CD4-positive, alpha-beta T cell treated with Interleukin-4 for 1 hour (primary cell): ENCODE measurements around the gene FGGY.

Experiments used
- DNase-seq, 2 donors: peaks; one replicate each; pipeline ENCODE4 v3.0.0-alpha.2; 2020 to 2022

Gene FGGY

DNA sequence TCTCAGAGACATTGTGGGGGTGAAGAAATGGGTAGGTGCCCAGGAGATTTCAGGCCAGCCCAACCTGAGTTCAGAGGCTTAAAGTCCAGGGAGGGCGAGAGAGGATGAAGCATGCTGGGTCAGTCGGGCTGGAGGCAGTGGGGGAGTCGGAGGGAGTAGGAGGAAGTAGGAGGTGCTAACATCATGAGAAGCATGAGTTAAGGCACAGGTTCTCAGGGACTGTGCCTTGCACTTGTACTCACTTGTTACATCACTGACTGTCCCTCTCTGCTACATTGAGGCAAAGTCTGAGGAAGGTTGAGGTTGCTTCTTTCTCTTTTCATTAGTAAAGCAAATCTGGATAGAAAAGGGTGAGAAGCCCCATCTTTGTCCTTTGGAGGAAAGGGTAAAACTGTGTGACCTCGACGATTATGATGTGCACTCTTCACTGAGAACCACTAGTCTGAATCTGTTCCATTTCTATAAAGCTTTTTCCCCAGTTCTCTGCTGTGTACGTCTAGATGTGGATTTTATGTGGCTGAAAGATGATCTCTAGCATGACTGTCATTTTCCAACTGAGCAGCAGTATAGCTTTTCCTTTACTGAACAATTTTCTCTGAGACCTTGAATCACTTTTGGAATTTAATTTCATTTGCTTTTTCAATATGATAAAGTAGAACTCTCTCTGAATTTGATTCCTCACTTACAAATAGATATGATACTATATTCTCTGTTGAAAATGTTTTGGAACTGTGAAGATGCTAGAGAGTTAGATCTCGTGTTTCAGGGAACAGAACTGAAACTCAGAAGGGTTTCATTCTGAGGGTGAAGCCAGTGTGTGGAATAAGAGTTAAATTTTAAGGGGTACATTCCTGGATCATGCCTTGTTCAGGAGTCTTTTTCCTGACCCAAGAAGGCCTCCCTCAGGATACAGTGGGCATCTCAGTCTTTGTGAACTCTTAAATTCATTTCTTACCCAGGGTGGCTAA, 94.6 kb downstream of the FGGY start:
- no peak for DNase-seq

DNA sequence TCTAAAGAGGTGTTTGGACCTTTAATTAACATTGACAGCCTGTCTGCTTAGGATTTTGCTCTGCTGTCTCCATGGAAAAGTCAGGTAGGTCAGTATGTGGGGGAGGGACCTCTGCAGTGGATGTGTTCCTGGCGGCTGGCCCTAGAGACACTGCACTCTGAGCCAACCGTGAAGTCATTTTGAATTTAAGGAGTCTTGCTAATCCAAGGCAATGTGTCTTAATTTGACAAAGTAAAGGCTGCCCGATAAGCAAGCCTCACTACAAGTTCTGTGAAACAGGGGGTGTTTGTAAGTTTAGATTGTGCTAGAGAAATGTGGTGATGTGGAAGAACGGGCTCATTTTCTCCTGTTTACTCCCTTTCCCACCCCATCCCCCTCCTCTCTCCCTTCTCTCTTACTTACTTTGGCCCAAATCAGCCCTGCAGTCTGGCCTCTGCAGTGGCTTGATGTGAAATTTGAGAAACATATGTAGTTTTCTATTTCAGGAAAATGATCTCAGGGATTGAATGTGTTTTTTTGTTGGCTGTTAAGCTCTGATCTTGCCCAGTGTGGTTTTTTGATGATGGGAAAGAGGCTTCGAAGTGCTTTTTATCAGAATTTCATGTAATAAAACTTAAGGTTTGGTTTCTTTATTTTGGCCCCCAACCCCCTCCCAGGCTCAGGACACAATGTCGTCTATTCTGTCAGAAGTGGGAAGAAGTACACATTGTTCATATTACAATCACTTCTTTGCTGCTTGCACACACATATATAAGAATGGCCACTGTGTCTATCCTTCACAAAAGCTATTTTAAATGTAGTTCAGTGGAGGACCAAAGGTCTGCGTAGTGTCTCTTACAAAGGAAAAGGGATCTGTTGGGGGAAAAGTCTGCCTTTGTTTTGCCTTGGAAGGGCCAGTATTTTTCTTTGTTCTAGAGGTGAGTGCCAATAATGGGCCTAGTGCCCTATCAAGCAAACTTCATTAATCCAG, 96.6 kb downstream of the FGGY start:
- DNase-seq = no peak

DNA sequence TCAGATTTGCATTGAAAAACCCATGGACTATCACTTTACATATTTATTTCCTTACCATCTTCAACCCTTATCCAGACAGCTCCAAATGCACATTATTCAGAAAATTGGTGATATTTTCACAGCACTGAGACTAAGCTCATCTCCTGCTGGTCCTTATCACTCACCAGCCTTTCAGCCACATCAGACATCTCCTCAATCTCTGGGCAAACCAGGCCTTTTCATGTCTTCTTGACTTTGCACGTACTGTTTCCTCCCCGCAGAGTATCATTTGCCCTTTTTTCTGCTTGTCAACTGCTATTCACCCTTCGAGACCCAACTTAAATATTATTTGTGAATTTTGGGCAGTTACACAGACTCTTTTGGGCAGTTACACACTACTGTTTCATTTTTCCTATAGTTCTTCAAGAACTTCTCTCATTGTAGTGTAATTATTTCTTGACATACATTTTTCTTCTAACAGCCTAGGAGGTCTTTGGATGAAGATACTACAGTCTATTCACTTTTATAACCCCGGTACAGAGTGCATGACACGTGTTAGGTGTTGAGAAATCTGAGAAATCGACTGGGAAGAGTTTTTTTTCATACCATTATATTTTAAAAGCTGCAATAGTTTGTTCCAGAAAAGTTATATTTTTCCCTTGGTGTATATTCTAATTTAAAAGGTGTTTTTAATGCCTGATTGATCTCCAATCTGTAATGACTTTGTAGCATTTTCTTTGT, 98.0 kb downstream of the FGGY start:
- DNase-seq = no peak

DNA sequence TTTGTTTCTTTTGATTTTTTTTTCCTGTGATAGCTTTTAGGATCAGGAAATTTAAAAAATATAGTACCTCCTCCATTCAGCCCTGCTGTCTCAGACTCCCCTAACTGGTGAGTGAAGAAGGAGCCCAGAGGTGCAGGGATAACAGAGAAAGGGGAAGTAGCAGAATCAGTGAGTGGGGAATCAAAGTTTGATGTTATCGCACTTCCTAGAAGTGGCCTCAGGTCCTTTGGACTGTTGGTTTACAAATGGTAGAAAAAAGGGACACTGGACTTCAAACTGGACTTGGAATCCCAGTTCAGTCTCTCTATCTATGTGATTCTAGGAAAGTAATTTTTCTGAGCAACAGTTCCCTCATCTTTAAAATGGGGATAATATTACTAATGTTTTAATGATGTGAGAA, 99.5 kb downstream of the FGGY start:
- DNase-seq = no peak

DNA sequence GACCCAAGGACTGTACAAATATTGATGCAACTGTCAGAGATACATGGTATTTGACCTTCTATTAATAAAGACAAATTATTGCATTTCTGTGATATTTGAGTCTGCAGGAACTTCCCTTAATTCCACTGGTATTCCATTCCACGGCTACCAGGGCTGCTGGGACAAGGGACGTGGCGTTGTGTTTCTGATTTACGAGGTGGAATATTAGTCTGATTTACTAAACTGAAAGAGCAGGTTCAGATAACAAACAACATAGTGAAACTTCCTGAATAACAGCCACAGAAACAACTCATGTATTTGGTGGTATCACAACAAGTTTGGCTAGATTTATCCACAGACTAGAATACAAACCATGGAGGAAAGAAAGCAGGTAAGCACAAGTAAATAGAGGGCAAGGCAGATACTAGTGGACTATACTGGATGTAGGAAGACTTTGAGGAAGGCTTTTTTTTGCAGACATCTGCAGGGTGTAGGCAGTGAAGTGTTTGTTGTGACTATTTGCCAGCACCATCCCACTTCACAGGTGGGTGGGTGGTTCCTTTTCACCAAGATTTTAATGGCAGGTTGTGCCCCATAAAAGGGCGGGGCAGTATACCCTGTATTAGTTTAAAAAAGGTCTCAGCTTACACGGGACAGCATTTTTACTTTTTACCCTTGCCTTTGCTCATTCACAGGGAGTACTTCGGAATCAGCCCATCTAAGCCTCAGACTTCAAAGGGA, 100.4 kb downstream of the FGGY start:
- DNase-seq = no peak

DNA sequence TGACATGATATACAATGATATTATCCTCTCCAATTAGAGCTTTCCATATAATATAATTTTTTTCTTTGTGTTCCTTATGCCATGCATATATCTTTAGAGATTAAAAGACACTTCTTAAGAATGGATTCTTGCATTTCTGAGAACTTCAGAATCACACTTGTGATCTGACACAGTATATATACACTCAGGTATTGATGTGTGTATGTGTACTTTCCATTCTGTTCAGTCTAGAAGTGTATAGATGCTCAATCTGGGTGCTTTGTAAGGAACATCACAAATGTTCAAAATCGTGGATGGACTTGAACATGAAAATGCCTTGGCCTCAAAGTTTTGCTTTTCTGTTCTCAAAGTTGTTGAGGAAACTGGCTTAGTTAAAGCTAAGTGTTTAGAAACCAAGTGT, 102.7 kb downstream of the FGGY start:
- no peak for DNase-seq

DNA sequence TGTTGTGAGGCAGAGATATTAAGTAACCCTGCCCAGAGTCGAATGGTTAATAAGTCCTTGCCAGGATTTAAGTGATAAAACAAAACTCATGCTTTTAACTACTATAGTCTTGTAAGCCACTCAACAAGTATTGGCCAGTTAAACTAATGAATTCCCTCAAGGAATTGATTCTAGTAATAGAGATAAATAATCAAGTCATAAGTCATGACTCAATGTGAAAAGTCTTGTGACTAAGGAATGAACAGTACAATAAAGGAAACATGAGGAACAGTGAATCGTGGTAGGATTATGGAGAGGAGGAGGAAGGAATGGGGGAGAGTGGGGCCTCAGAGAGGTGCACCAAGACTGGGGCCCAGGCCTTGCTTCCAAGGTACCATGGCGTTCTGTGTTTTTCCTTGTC, 104.7 kb downstream of the FGGY start:
- DNase-seq = no peak

DNA sequence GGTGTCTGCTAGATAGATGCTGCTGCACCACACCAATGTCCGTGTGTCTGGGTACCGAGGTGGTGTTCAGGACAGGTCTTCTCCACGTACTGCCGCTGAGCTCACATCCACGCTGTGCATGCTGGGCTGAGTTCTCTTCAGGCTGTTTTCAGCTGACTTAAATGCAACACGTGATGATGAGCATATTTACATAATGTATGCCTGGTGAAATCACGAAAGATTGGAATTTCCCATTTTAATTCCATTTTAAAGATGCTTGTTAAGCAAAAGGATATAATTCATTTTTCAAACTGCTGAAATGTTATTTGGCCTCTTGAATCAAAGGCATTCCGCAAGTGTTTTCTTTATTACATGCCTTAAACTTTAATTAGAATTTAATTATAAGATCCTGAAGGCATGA, 107.9 kb downstream of the FGGY start:
- no peak for DNase-seq

DNA sequence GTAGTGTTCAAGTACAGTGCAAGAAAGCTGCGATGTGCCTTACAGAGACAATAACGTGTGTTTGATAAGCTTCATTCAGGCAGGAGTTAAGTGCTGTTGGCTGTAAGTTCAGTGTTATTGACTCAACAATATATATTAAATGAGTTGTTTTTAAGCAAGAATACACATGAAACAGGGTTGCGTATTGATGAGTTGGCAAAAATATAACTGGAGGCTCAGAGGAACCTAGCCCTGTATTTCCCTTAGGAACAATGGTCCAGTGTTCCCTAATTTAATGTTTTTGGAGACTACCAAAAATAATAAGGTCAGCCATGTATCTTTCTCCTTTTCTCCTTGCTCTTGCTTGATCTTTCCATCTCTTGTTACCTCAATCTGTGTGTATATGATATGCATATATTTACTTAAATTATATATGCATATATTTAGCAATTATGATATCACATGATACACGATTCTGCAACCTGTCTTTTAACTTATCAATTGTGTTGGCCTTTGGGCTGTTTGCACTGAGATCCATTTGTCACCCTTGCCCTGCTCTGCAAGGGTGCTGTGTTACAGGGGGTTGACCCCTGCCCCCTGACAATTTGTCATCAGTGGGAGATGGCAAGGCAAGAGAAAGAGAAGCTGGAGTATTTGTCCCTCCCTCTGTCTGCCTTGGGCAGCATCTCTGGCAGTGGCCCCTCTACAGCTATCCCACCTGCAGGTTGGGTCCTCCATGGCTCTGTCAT, 109.7 kb downstream of the FGGY start:
- DNase-seq = no peak

DNA sequence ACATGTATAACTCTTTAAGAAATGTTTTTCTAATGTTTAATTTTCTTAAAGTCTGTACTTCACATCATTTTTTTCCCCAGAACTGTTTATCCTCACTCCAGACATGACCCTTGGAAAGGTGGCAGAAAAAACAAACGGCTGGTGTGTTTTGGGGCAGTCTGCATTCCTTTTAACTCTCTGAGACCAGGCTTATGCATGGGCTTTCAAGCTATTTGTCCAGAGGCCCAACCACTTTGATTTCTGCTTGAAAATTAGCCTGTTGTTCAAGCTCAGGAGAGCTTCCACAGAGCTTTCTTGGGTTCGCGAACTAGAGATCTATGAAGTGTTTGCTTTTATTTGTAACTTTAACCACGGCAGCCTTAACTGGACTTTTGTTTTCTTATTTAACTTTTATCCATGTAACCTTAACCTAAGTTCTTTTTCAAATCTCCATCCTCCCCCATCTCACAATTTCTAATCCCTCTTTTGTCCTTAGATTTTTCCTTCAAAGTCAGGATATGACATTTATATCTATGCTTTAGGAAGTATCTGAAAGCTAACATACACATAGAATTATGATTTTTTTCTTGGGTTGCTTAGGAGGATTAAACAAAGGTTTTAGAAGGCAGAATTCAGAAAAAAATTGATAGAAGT, 111.8 kb downstream of the FGGY start:
- DNase-seq = no peak

DNA sequence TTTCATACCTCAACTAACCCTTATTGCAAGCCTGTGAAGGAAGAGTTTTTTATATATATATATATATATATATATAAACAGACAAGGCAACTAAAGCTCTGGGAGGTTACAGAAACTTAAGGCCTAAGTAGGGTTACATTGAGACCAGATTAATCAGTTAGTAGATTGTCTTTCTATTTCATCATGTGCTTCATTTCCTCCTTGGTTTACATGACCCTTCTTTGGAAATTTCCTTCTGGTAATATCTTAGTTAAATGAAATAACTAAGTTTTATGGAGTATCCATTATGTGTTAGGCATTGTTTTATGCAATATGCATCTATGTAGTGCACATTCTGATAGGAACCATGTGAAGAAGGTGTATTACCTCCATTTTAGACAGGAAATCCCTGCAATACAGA, 112.7 kb downstream of the FGGY start:
- no peak for DNase-seq

DNA sequence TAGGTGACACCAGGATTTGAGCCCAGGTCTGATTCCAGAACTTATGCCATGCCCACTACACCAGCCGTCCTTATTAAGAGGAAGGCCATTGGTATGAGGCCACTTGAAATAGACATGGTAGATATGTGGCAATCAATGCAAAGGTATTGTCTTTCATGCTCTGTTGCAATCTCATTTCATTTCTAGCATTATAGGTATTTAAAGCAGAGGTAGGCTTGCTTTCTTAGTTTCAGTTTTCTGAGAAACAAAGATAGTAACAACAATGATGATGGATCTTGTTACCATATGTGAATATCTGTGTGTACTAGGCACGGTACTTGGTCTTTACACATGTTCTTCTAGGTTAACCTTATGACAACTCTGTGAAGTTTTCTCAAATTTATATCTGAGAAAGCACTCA, 113.1 kb downstream of the FGGY start:
- DNase-seq = no peak

DNA sequence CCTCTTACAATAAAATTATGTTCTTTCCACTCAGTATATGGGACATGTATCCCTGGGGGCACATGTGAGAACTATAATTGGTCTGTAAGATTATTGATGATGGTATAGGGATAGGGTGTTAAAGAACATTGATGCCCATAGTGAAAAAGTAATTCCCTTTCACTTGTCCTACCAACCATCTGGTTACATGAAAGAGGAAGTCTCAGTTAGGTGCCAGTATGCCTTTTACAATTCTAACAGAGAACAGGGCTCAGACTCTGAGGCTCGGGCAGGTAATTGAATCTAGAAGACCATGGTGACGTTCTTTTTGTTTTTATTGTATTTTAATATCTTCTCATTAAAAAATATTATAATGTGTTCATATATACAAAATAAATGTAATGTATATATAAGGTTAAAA, 113.6 kb downstream of the FGGY start:
- DNase-seq = no peak

DNA sequence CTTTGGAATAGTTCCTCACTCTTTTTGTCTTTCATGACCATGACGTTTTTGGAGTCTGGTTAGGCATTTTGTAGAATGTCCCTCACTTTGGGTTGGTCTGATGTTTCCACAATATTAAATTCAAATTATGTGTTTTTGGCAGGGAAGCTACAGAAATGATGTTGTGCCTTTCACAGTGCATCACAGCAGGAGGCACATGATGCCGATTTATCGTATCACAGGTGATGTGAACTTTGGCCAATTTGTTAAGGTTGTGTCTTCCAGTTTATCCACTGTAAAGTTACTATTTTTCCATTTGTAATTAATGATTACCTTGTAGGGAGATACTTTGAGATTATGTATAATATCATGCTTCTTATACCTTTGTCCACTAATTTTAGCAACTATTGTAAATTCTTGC, 114.3 kb downstream of the FGGY start:
- DNase-seq = no peak

DNA sequence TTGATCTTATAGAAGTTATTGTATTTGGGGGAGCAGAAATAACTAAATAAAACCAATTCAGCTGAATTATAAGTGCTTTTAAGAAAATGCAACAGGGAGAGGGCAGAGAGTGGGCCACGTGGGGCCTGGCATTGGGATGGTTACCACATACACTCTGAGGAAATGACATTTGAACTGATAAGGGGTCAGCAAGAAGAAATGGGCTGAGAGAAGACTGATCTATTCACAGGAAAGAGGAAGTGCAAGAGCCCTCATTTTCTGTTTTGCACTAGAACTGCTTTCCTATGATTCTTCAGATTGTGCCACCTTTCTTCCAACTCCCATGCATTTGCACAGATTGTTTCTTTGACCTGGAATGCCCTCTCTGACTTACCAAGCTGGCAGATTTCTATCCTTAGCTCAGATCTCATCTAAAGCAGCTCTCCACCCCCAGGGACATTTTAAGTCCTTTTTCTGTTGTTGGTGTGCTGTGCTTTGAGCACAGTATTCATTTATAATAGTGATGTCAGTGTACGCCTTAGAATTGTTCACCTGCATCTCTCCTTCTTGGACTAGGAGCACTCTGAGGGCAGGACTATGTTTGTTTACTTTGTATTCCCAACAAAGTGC, 115.9 kb downstream of the FGGY start:
- DNase-seq = no peak

DNA sequence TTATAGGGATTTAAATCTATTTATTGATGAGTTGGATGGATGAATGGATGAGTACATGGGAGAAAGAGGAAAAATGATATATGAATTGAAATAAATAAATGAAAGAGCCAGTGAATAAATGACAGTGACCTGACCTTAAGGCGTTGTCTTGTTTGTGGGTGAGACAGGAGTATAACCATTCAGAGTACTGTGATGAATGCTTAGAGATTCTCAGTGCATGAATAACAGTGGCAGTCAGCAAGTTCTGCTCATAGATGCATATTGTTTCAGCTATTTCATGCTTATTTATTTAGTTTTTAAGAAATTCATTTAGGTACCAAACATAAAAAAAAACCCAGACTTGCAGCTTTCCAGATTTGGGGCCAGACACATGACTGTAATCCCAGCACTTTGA, 116.4 kb downstream of the FGGY start:
- no peak for DNase-seq

DNA sequence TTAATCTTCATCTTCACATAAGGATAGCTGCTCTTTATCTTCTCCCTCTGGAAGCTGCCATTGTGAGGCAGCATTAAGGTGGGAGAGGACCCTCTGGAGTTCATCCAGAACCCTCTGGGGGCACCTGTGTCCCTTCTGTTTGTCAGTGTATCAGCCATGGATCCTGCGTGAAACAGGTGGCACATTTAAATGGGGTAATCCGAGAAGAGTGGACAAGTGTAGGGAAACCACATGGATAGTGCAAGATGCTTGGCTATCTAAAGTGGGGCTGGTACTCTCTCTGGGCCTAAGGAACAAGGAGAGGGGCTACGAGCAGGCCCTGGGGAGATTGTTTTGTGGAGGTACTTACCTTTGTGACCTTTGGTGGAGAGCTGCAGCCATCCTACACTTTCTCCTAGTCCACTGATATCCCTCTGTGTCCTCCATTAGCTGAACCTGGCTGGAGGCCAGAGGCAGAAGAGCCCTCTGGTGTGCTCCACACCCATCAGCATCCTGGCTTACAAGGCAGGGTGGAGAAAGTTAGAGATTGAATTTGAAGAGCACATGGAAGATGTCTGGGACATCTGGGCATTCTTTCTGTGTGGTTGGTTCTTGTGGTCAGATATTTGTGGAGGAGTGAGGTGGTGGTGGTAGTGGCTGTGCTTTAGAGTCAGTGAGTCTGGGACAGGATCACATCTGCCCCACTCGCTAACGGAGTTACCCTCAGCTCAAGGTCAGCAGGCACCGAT, 117.7 kb downstream of the FGGY start:
- DNase-seq = no peak

DNA sequence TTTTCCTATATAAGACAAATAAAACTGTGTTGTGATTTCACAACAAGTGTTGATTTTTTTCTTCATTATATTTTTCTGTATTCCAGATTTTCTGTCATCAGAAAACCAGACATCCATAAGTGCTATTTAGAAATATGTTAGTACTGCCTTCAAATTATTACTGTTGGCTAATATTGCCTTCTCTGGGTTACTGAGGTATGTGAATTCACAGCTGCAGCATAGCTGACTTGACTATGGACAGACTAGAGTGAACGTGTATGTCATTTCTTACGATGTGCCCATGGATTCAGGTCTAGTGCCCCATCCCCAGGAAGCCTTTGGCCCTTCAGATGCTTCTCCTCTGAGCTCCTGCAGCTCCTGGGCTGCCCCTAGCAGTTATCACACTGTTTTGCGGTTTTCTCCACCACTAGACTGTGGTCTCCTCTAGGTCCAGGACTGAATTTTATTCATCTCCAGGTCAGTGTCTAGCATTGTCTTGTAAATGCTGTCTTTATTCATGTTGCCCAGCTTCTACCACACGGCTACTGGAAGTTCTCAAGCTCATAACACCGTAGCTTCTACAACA, 118.5 kb downstream of the FGGY start:
- DNase-seq = no peak

DNA sequence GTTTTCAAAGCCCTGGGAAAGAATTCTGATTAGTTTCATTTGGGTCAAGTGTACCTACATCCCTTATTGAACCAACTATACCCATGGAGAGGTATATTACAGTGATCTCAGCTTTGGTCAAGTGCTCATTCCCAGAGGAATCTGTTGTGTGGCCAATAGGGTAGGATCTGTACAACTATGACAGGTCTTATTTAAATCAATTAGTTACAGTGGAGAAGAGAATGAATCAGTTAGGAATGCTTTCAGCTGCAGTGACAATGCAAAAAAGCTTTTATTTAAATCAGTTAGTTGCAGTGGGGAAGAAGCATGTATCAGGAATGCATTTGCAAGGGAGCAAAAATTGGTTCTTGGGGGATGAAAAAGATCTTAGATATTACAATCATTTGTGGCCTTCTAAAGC, 119.0 kb downstream of the FGGY start:
- no peak for DNase-seq

DNA sequence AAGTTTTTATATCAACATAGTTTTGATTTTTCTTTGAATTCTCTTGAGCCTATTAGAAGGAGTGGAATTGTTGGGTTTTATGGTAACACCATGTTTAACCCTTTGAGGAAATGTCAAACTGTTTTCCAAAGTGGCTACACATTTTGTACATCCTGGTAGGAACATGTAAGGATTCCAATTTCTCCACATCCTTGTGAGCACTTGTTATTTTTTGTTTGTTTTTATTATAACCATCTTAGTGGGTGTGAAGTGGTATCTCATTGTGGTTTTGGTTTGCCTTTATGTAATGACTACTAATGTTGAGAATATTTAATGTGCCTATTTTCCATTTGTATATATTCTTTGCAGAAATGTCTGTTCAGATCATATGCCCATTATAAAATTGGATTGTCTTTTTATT, 120.5 kb downstream of the FGGY start:
- DNase-seq = no peak
